Transverse colon (tissue), 4 donors: ENCODE measurements around the gene MLLT1.

Experiments used
- CTCF ChIP-seq, 5 experiments: fragments of 200-600 bp in 3 of 5; fragments of 450-650 bp in 2 of 5; sonication (generic) in 3 of 5; IDR thresholded peaks; 1 replicate in 2 of 5; 2 replicates in 3 of 5; pipeline ENCODE4 v1.5.1; 2016 to 2017; ENCODE audit warnings: antibody characterized with exemption in 5 of 5, inconsistent platforms in 3 of 5, mild to moderate bottlenecking in 2 of 5, moderate library complexity in 1 of 5
- POLR2A ChIP-seq: fragments of 450-650 bp; IDR thresholded peaks from one replicate; pipeline ENCODE4 v1.6.1; 2016; ENCODE audit warnings: antibody characterized with exemption, mild to moderate bottlenecking, moderate library complexity
- POLR2AphosphoS5 ChIP-seq, 3 donors: sonication (generic); formaldehyde crosslinking; IDR thresholded peaks; one replicate each; pipeline ENCODE4 v1.6.1; 2016; ENCODE audit warnings: antibody characterized with exemption in 3 of 3

- no peak for TF ChIP-seq CTCF (IDR thresholded peaks at IDR 0.05)
- TF ChIP-seq POLR2AphosphoS5 (IDR thresholded peaks at IDR 0.05) = no peak
- no peak for TF ChIP-seq POLR2A
These were observed 83.4 kb downstream of the MLLT1 start for GRCh38 chr19:6196361-6196760.
